GM19468 (cell line): ENCODE data around the gene BCAT1.

Source experiments
- ATAC-seq: cut with Tn5 transposase; IDR thresholded peaks from one replicate; pipeline ENCODE4 v1.9.1; 2021; ENCODE audit warnings: mild to moderate bottlenecking, moderate library complexity, moderate number of reproducible peaks; ENCODE audit not compliant: unreplicated experiment; ENCODE audit errors: extremely low read depth

Gene BCAT1

DNA sequence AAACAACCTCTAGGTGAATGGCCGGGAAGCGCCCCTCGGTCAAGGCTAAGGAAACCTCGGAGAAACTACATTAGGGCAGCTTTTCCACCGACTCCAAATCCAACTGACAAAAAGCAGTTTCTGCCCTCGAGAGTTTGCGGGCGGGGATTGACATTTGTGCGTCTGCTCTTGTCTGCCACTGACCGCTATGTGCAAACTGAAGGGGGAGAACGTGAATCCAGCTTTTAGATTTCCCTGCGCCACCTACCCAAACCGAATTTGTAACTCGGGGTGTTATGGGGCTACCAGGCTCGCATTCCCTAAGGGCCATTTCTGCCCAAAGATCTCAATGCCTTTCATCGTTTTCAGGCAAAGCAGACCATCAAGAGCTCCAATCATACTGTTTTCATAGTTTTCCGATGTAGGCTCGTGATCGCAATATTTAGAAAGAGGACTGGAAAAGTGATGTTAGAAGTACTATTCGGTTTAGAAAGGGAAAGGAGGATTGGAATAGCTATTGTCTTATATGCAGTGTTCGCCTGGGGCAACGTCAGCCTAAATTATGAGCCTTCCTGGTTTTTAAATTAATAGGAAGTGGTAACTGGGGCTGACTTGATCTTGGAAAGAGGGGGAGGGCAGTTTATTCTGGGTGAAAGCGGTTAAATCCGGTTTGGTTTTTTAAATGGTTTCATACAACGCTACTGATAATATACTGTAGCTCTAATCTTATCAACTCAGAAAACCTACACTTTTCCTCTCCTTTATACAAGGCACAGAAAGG, 45.4 kb downstream of the BCAT1 start:
- no peak for ATAC-seq

DNA sequence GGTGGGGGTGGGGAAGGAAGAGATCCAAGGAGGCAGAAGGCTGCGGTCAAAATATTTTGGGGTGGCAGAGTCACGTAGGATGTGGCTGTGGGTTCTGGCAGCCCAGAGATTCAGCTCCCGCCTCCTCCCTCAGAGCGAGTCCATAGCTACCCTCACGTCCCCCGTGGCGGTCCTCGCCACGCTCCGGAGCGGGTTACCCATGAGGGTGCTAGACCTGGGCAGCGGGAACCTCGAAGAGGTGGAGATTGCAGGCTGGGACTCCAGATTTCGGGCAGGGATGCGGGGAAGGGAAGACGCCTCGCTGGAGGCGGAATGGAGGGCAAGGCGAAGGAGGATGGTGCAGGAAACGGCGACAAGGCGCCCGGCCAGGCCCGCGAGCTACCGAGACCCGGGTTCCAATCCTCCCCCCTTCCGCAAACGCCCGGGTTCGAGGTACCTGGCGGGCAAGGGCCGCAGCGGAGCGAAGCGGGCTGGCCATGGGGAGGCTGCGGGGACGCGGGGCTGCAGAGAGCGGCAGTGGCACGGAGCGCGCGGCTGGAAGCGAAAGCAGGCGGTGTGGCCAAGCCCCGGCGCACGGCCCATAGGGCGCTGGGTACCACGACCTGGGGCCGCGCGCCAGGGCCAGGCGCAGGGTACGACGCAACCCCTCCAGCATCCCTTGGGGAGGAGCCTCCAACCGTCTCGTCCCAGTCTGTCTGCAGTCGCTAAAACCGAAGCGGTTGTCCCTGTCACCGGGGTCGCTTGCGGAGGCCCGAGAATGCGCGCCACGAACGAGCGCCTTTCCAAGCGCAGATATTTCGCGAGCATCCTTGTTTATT, 46.2 kb downstream of the BCAT1 start:
- peak; percentile 34 for ATAC-seq

GRCh38 chr12:24901576-24902461, 47.1 kb downstream of the BCAT1 start:
- no peak for ATAC-seq

GRCh38 chr12:24900196-24900595, 48.7 kb downstream of the BCAT1 start:
- ATAC-seq, result no peak

DNA sequence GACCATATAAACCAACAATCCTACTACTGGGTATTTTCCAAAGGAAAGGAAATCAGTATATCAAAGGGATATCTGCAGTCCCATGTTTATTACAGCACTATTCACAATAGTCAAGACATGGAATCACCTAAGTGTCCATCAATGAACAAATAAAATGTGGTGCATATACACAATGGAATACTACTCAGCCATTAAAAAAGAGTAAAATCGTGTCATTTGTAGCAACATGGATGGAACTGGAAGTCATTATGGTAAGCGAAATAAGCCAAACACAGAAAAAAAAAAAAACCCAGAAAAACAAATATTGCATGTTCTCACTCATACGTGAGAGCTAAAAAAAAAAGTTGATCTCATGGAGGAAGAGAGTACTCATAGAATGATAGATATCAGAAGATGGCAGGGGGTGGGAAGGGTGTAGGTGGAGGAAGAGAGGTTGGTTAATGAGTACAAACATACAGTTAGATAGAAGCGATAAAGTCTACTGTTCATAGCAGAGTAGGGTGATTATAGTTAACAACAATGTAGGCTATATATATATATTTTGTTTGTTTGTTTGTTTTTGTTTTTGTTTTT, 49.3 kb downstream of the BCAT1 start:
- ATAC-seq, result no peak

- no peak for ATAC-seq
These were observed 50.3 kb downstream of the BCAT1 start for GRCh38 chr12:24898606-24899005.

GRCh38 chr12:24898185-24898584, 50.7 kb downstream of the BCAT1 start:
- ATAC-seq, result no peak

GRCh38 chr12:24896171-24896570, 52.7 kb downstream of the BCAT1 start:
- no peak for ATAC-seq

- ATAC-seq, result no peak
These were observed 53.3 kb downstream of the BCAT1 start for GRCh38 chr12:24895612-24896011.

- ATAC-seq, result no peak
These were observed 54.0 kb downstream of the BCAT1 start for GRCh38 chr12:24894879-24895278.

- ATAC-seq, result no peak
These were observed 58.7 kb downstream of the BCAT1 start for GRCh38 chr12:24890048-24890803.

GRCh38 chr12:24889411-24889810, 59.5 kb downstream of the BCAT1 start:
- ATAC-seq, result no peak

- ATAC-seq, result no peak
These were observed 60.1 kb downstream of the BCAT1 start for GRCh38 chr12:24888813-24889212.

DNA sequence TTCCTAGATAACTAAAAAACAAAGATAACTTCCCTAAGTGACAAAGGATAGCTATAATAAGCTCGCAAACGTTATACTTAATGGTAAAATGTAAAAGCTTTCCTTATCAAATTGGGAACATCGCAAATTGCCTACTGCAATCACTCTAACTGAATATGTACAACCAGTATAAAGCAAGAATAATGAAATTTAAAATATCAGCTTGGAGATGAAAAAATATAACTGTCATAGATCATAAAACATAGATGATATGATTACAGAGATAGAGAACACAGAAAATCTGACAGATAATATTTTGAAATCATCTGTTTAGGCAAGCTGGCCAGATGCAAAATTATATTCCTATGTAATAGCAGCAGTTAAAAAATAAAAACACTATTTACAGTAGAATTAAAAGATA, 64.0 kb downstream of the BCAT1 start:
- no peak for ATAC-seq

DNA sequence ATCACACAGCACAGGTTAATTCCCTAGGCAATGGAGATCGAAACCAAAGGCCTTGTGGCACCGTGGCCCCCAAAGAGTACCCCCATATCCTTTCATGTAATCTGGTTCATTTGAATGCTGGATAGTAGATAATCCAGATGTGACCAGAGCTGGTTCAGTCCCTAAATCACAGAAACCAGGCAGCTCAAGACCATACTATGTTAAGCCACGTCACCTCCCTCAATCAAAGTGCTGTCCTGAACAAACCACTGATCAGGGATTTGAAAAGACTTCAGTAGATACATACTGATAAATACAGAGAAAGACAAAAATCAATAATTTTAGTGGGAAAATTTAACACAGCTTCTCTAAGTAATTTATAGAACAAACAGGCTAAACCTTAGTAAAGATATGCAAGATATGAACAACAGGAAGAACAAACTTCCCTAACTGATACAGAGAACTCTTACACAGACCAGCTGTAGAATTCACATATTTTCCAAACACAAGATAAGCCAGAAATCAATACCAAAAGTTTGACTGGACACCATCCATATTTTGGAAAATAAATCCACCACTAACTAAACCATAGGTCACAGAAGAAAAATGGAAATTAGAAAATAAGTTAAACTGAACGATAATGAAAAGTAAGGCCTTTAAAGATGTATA, 67.1 kb downstream of the BCAT1 start:
- ATAC-seq, result no peak

GRCh38 chr12:24881227-24881626, 67.7 kb downstream of the BCAT1 start:
- ATAC-seq, result no peak

DNA sequence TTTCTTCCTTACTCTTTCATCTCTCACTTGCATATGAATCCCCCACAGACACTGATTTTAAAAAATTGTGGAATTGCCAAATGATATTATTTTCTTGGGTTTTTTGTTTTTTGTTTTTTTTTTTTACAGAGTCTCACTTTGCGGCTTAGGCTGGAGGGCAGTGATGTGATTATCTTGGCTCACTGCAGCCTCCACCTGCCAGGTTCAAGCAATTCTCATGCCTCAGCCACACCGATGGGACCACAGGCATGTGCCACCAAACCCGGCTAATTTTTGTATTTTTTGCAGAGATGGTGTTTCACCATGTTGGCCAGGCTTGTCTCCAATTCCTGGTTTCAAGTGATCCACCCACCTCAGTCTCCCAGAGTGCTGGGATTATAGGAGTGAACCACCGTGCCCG, 68.2 kb downstream of the BCAT1 start:
- ATAC-seq, result no peak

GRCh38 chr12:24879644-24880043, 69.3 kb downstream of the BCAT1 start:
- no peak for ATAC-seq

DNA sequence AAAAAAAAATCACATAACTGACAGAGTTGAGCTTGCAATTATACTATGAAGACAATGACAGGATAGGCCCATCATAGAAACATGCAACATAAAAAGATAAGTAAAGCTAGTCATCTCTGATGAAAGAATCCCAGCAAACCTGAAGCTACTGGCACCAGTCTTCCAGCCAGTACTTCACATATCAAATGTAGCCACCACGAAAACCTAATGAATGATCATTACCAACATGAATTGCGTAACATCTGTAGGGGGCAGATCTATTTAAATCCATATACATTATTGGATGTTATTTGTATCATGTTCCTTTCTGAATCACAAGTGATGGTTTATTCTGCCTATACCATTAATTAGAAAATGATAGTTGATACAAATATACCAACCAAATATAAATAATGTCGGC, 73.9 kb downstream of the BCAT1 start:
- no peak for ATAC-seq
